GM19468 (cell line): Measurements from ENCODE around the gene CCL14.
"Not testable (repeated sequence)": the region's sequence is repeated elsewhere in the genome, so short reads cannot be mapped to it uniquely, and the experiment has no call there.

Experiments used
- ATAC-seq: cut with Tn5 transposase; IDR thresholded peaks from one replicate; pipeline ENCODE4 v1.9.1; 2021; ENCODE audit warnings: mild to moderate bottlenecking, moderate library complexity, moderate number of reproducible peaks; ENCODE audit not compliant: unreplicated experiment; ENCODE audit errors: extremely low read depth

Gene CCL14

GRCh38 chr17:35986643-35987042, at the start of gene CCL14:
CCL14 (minus strand) TSS chr17:35986729; CDS start chr17:35986649, 80 bp downstream.
- ATAC-seq: no peak

DNA sequence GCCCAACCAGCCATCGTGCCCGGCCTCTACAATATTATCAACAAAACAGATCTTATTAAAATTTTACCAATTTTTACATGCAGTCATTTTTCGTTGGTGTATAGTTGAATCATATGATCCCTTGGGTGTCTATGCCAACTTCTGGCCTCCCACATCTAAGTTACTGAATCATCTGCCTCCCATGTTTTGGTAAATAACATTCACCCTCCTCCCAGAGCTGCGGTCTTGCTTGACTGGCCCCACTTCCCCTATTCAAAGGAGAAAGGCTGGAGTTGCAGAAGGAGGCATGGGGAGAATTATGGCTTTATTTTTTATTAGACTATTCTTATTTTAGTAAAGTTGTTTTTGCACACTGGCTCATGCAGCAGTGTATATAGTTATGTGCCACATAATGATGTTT, 49.7 kb upstream of the CCL14 start:
- ATAC-seq: no peak

GRCh38 chr17:36034127-36034526, 47.6 kb upstream of the CCL14 start:
- ATAC-seq: no peak

GRCh38 chr17:36030956-36031355, 44.4 kb upstream of the CCL14 start:
- ATAC-seq: no peak

DNA sequence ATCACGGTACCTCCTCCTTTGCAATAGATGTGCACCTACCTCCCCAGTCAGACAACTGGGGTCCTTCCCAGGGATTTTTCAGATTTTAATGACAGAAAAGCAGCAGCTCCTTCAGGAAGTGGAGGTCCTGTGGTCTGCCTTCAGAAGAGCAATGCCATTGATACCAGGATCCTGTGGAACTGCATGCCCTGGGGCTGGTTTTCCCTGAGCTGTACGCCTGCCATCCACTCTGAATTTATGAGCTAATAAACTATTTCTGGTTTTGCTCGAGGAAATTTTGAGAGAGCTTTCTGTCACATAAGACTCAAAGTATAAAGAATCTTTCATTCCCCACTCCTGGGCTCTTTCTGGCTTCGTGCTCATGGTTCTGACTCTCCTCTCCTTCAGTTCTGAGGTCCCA, 41.2 kb upstream of the CCL14 start:
- ATAC-seq: no peak

GRCh38 chr17:36024106-36024869, 37.8 kb upstream of the CCL14 start:
- ATAC-seq: no peak

- no peak for ATAC-seq
Measured at GRCh38 chr17:36019423-36019822, 32.9 kb upstream of the CCL14 start.

DNA sequence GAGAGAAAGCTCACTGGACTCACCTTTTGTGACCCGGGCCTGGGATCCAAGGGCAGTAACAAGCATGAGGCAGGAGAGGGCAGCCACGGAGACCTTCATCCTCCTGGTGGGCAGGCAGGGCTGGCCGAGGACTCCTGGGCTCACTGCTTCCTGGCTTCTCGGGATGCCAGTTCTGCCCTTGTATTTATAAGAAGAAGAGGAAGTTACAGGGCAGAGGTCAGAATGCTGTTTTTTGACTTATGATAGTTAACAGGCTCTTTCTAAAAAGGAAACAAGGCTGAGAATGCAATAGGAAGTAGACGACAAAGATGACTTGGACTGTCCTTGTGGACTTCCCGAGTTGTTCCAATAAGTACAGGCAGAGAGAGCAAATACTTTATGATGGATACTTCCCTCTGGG, 31.3 kb upstream of the CCL14 start, which contains the start of gene CCL23:
CCL23 (minus strand) TSS at position 174 of the 400 bp plus-strand sequence; CDS start at position 99, 75 bp downstream.
- ATAC-seq: no peak

DNA sequence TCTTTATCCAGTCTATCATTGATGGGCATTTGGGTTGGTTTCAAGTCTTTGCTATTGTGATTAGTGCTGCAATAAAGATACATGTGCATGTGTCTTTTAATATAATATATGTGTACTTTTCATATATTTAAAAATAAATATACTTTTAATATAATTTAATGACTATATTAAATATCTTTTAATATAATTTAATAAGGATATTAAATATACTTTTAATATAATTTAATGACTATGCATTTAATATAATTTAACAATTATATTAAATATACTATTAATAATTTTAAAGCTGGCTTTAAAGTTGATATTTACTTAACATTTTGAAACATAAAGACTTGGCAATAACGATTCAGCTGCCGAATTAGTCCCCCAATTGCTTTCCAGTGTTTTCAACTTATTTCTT, 30.0 kb upstream of the CCL14 start:
- no peak for ATAC-seq

DNA sequence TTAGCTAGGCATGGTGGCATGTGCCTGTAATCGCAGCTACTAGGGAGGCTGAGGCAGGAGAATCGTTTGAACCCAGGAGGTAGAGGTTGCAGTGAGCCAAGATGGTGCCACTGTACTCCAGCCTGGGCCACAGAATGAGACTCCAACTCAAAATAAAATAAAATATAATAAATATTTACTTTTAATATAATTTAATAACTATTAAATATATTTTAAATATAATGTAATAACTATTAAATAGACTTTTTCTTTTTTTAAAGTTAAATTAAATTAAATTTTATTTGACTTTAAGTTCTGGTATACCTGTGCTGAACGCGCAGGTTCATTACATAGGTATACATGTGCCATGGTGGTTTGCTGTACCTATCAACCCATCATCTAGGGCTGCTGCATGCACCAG, 29.4 kb upstream of the CCL14 start:
- not testable (repeated sequence) for ATAC-seq

- ATAC-seq: no peak
Measured at GRCh38 chr17:36014946-36015345, 28.4 kb upstream of the CCL14 start.

DNA sequence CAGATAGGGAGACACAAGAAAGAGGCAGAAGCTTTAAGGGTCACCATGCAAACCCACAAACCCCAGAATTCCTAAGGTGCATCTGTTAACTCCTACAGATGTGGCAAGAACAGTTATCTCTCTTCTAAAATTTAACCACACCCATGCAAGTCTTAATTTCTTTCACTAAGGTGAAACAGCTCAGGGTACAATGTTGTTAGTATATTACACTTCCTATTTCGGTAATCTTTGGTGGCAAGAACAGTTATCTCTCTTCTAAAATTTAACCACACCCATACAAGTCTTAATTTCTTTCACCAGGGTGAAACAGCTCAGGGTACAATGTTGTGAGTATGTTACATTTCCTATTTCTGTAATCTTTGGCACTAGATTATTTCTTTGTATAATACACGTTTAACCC, 24.7 kb upstream of the CCL14 start:
- no peak for ATAC-seq

DNA sequence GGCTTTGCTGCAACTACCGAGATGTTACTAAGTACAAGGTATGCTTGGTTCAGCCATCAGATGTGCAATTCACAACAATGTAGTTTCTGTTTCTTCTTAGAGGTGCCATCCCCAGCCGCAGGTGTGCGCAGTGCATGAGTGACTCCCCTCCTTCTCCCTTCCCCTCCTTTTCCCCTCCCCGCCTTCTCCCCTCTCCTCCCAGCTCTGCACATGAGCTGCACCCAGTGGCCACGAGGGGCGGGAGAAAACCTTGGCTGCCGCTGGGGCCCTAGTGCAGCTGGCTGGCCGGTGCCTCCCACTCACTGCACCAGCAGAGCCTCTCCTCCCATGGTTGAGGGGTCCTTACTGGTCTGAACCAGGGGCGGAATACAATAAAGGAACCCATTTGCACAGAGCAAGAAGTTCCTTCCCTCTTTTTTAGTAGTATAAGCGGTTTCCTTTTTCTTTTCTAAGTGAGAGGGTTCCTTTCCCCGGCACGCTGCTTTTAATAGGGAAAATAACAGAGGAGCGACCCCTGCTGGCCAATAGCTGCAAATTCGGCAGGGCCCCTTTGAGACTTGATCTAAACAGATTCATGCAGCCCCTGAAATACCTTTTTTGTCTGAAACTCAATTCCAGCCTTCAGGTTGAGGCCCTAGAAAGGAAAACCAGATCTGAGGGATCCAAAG, 22.6 kb upstream of the CCL14 start:
- ATAC-seq: no peak

GRCh38 chr17:36004594-36005108, 18.1 kb upstream of the CCL14 start:
- ATAC-seq: no peak

DNA sequence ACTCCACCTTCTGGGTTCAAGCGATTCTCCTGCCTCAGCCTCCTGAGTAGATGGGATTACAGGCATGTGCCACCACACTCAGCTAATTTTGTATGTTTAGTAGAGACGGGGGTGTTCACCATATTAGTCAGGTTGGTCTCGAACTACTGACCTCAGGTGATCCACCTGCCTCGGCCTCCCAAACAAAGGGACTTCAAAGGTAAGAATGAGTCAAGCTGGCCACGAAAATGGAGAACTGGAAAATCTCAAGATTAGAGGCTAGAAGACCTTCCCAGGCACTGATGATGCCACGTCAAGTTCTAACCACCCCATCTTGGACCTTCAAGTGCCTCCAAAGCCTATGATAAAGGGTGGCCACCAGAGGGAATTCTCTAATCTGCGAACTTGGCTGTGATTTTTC, 16.1 kb upstream of the CCL14 start:
- ATAC-seq: no peak

GRCh38 chr17:36001862-36002603, 15.5 kb upstream of the CCL14 start:
- ATAC-seq: no peak

GRCh38 chr17:36001110-36001771, 14.7 kb upstream of the CCL14 start, which contains the start of gene CCL15:
CCL15 (minus strand) TSS chr17:36001553; CDS start chr17:36001492, 61 bp downstream.
- no peak for ATAC-seq

- ATAC-seq: no peak
Measured at GRCh38 chr17:36000732-36001109, 14.2 kb upstream of the CCL14 start.

DNA sequence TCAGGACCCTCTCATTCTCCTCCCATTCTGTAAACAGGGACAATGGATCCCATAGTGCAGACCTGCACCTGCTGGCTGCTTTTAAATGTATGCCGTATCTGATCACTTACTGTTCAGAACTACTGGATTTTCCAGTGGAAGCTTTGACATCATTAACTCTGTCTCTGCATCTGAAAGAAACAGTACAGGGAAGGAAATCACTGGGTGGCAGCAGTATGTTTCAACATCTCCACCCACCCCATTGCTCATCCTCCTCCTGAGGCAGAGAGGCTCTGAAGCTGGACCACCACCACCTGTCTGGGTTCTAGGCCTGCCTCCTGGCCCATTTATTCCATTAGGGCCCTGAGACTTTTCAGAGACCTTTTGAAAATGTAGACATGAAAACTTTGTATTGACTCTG, 12.2 kb upstream of the CCL14 start:
- ATAC-seq: no peak

GRCh38 chr17:35998018-35998545, 11.6 kb upstream of the CCL14 start:
- ATAC-seq: no peak
